ENCODE measurements around the gene DYNLT4. TPM values are rescaled to one million over a fixed set of nuclear protein-coding genes. Genes with fewer than 3 reads are reported as not detected.

Gene DYNLT4
- total and polyA plus RNA-seq, 2 of the 8 experiments (the other 6 are each of a cell fraction or from before 2014, with no cell fraction given) = 0.29 TPM; not detected in 1

DNA sequence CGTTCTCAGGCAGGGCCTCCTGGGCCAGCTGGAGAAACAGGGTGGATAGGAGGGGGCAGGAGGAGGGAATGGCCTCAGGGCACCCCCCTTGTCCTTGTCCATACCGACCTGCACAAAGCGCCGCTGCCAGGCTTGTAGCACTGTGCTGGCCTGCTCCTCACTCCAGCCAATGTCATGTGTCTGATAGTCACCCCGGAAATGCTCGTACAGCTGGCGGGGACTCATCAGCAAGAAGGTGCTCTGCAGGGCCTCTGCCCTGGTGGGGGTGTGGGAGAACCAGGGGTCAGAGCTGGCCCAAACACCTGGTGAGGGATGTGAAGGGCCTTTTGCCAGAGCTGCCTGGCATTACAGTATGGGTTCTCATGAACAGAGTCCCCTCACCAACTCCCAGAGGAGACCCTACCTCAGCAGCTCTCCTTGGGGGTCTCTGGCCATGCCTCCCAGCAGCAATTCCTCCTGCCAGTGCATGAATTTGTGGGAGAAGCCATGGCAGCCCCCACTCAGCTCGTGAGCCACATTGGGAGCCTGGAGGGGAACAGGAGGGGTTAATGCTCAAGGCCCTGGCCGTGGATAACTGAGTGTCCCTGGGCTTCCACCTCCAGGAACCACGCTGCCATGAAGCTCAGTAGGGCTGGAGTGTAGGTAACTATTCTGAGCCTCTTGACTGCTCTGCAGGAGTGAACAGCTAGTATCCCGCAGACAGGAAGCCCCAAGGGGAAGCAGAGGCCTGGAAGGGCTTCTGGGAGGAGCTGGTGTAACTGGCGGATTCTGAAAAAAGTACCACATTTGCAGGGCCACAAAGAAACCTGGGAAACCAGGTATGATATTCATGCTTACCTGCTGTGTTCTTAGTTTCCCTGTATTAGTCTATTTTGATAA lies 22.6 kb upstream of the DYNLT4 start (continued):
- TF ChIP-seq CTBP2 (IDR thresholded peaks at IDR 0.05; ENCODE audit: borderline replicate concordance, insufficient read depth, insufficient read length, low read length) = no peak
- no peak for TF ChIP-seq EZH2 (IDR thresholded peaks at IDR 0.05; ENCODE audit: low read depth, low read length, severe bottlenecking)
- TF ChIP-seq RNF2 (IDR thresholded peaks at IDR 0.05; ENCODE audit: borderline replicate concordance, low read depth, low read length, missing control alignments, poor library complexity, severe bottlenecking) = no peak
- no peak for TF ChIP-seq CHD2 (IDR thresholded peaks at IDR 0.05; ENCODE audit: low read length)
- no peak for TF ChIP-seq SRF (IDR thresholded peaks at IDR 0.05; ENCODE audit: low read depth, low read length)
- no peak for TF ChIP-seq NRF1 (IDR thresholded peaks at IDR 0.05; ENCODE audit: low read depth, low read length)
- TF ChIP-seq, protein P1, sequence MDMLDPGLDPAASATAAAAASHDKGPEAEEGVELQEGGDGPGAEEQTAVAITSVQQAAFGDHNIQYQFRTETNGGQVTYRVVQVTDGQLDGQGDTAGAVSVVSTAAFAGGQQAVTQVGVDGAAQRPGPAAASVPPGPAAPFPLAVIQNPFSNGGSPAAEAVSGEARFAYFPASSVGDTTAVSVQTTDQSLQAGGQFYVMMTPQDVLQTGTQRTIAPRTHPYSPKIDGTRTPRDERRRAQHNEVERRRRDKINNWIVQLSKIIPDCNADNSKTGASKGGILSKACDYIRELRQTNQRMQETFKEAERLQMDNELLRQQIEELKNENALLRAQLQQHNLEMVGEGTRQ (IDR thresholded peaks at IDR 0.05; ENCODE audit: low read length) = no peak
- TF ChIP-seq EGR1 (IDR thresholded peaks at IDR 0.05; ENCODE audit: borderline replicate concordance, low read depth, low read length) = no peak
- no peak for TF ChIP-seq CREB1 (IDR thresholded peaks at IDR 0.05)
